Testis (tissue), 3 donors: Measurements from ENCODE around the gene NEMP2. TPM values are rescaled to one million over a fixed set of nuclear protein-coding genes. Genes with fewer than 3 reads are reported as not detected.
A peak's percentile ranks its signal among the peaks of the same experiment; 100 is the strongest.

Experiments used
- DNase-seq: peaks from one replicate; pipeline ENCODE4 v3.0.0-alpha.2; 2019
- H3K27ac ChIP-seq, 2 donors: fragments of 200-600 bp; sonication (generic); one replicate each; pipeline ENCODE4 v1.5.1; 2019
- H3K27me3 ChIP-seq: fragments of 200-600 bp; sonication (generic); one replicate; pipeline ENCODE4 v1.5.1; 2019
- H3K36me3 ChIP-seq: fragments of 200-600 bp; sonication (generic); one replicate; pipeline ENCODE4 v1.5.1; 2017; ENCODE audit warnings: low read depth; ENCODE audit errors: missing control alignments
- H3K4me1 ChIP-seq: fragments of 200-600 bp; sonication (generic); one replicate; pipeline ENCODE4 v1.5.1; 2019
- H3K4me3 ChIP-seq, 2 donors: fragments of 200-600 bp; sonication (generic); one replicate each; pipeline ENCODE4 v1.5.1; 2017 to 2019
- H3K9me3 ChIP-seq: fragments of 200-600 bp; sonication (generic); one replicate; pipeline ENCODE4 v1.5.1; 2017
- CTCF ChIP-seq, 3 experiments: fragments of 450-650 bp in 2 of 3; fragments of 200-600 bp in 1 of 3; sonication (generic) in 1 of 3; IDR thresholded peaks; one replicate each; pipeline ENCODE4 v1.5.1; 2016 to 2019; ENCODE audit warnings: antibody characterized with exemption in 3 of 3, mild to moderate bottlenecking in 2 of 3, moderate library complexity in 1 of 3
- POLR2A ChIP-seq: fragments of 450-650 bp; IDR thresholded peaks from one replicate; pipeline ENCODE4 v1.6.1; 2017; ENCODE audit warnings: antibody characterized with exemption, mild to moderate bottlenecking, moderate library complexity
- WGBS, 2 donors: methylation state at CpG; one replicate each; pipeline ENCODE4 v1.1.5; 2018; 5-methylcytosine and 5-hydroxymethylcytosine counted together
- intact Hi-C: fragments of 100-400 bp; cut with DNase I; formaldehyde crosslinking; loops from one replicate; pipeline ENCODE4 v1.15.1; 2023; ENCODE audit warnings: low total_unique reads
- polyA plus RNA-seq: library from polyadenylated mRNA; stranded (reverse); fragments of 350-450 nt; fragmentation: Illumina TruSeq; extraction: RNeasy Lipid Tissue Mini Kit (QIAGEN cat#74804); gene quantifications from one replicate; pipeline ENCODE4 v1.2.3, GENCODE V29; 2014; ENCODE audit warnings: low read depth, low replicate concordance; ENCODE audit not compliant: insufficient read depth
- total RNA-seq, 2 donors: library from RNA; depleted of rRNA; stranded (reverse); fragments of >200 nt; gene quantifications; one replicate each; pipeline ENCODE4 v1.2.3, GENCODE V29; 2016

Gene NEMP2
- total and polyA plus RNA-seq, 3 donors from 2014 or later, result 8.1 to 32.0 (median 16.8) TPM

- TF ChIP-seq CTCF (IDR thresholded peaks at IDR 0.05) (no peak), POLR2A (no peak)
- intact Hi-C loops, result no loop called here
- DNase-seq, result no peak
- H3K27ac ChIP-seq, result no peak overlapping the region
- no peaks in the 10 kb centered on the region for H3K27me3 ChIP-seq
- H3K36me3 ChIP-seq, result no peaks in the 10 kb centered on the region
- H3K4me3 ChIP-seq, result no peak overlapping the region
- H3K9me3 ChIP-seq, result no peaks in the 10 kb centered on the region
- peaks cover 9% of the 10 kb centered on the region for H3K4me1 ChIP-seq
Observed at GRCh38 chr2:190482451-190482850, 52.1 kb downstream of the NEMP2 start.

- no peaks in the 10 kb centered on the region for H3K9me3 ChIP-seq
- H3K27me3 ChIP-seq, result no peaks in the 10 kb centered on the region
- H3K4me3 ChIP-seq, result no peak overlapping the region
- whole genome bisulfite sequencing, 2 donors, result 40 to 100% methylated on average over 2 of the region's 2 CpGs
- peaks cover 9% of the 10 kb centered on the region for H3K4me1 ChIP-seq
- DNase-seq, result no peak
- no peak overlapping the region for H3K27ac ChIP-seq
- intact Hi-C loops, result no loop called here
- H3K36me3 ChIP-seq, result no peaks in the 10 kb centered on the region
- no peak for TF ChIP-seq CTCF (IDR thresholded peaks at IDR 0.05)
- TF ChIP-seq POLR2A, result no peak
Observed at GRCh38 chr2:190481339-190481738, 53.2 kb downstream of the NEMP2 start.

- TF ChIP-seq CTCF (IDR thresholded peaks at IDR 0.05) (no peak), POLR2A (no peak)
- H3K9me3 ChIP-seq, result no peaks in the 10 kb centered on the region
- no peak for DNase-seq
- H3K4me3 ChIP-seq, result no peak overlapping the region
- no peaks in the 10 kb centered on the region for H3K36me3 ChIP-seq
- WGBS, 2 donors, result 83 to 84% methylated on average over 3 of the region's 3 CpGs
- H3K4me1 ChIP-seq, result peaks cover 9% of the 10 kb centered on the region
- no peaks in the 10 kb centered on the region for H3K27me3 ChIP-seq
- H3K27ac ChIP-seq, result peak overlapping the region in 1 of 2 donors; percentile 14
- intact Hi-C loops, result no loop called here
Observed at GRCh38 chr2:190478572-190479195, 55.8 kb downstream of the NEMP2 start.

GRCh38 chr2:190477661-190478454, 56.7 kb downstream of the NEMP2 start:
- intact Hi-C loops, result no loop called here
- TF ChIP-seq CTCF (IDR thresholded peaks at IDR 0.05) (no peak), POLR2A (no peak)
- H3K4me3 ChIP-seq, result no peak overlapping the region
- H3K27ac ChIP-seq, result peak overlapping the region; percentile 14 to 33
- WGBS, 2 donors, result 50 to 51% methylated on average over 4 of the region's 4 CpGs
- peaks cover 9% of the 10 kb centered on the region for H3K4me1 ChIP-seq
- no peaks in the 10 kb centered on the region for H3K27me3 ChIP-seq
- H3K9me3 ChIP-seq, result no peaks in the 10 kb centered on the region
- DNase-seq, result no peak
- no peaks in the 10 kb centered on the region for H3K36me3 ChIP-seq
